ENCODE data around the gene ZEB2. TPM values are rescaled to one million over a fixed set of nuclear protein-coding genes. Genes with fewer than 3 reads are reported as not detected.

The ZEB2 gene
- total and polyA plus RNA-seq, 2 donors = 15.3 to 16.1 TPM

- WGBS = 87% methylated on average over 5 of the region's 5 CpGs
- no peak for DNase-seq (ENCODE audit: low read depth in 6 of 9, low spot score in 9 of 9)
- H3K4me1 ChIP-seq (ENCODE audit: control insufficient read depth in 2 of 2, insufficient read depth in 2 of 2, low read length in 2 of 2) = no peaks in the 10 kb centered on the region
- no peaks in the 10 kb centered on the region for H3K27me3 ChIP-seq (ENCODE audit: control insufficient read depth in 2 of 2, insufficient read depth in 1 of 2, low read length in 1 of 2)
- H3K36me3 ChIP-seq (ENCODE audit: control insufficient read depth in 2 of 2, insufficient read depth in 2 of 2, low read length in 1 of 2) = no peaks in the 10 kb centered on the region
- no peak overlapping the region for H3K27ac ChIP-seq (ENCODE audit: low read depth in 1 of 2, low read length in 1 of 2)
- H3K9me3 ChIP-seq (ENCODE audit: control insufficient read depth in 2 of 2, insufficient read depth in 1 of 2, low read length in 1 of 2) = no peaks in the 10 kb centered on the region
- no peak overlapping the region for H3K4me3 ChIP-seq (ENCODE audit: low read length in 2 of 2)
Observed at GRCh38 chr2:144405982-144406788, 113.7 kb downstream of the ZEB2 start.

- Histone ChIP-seq H3K36me3 (ENCODE audit: control insufficient read depth in 2 of 2, insufficient read depth in 2 of 2, low read length in 1 of 2) (no peaks in the 10 kb centered on the region), H3K27ac (ENCODE audit: low read depth in 1 of 2, low read length in 1 of 2) (no peak overlapping the region), H3K4me3 (ENCODE audit: low read length in 2 of 2) (no peak overlapping the region), H3K27me3 (ENCODE audit: control insufficient read depth in 2 of 2, insufficient read depth in 1 of 2, low read length in 1 of 2) (no peaks in the 10 kb centered on the region), H3K9me3 (ENCODE audit: control insufficient read depth in 2 of 2, insufficient read depth in 1 of 2, low read length in 1 of 2) (no peaks in the 10 kb centered on the region), H3K4me1 (ENCODE audit: control insufficient read depth in 2 of 2, insufficient read depth in 2 of 2, low read length in 2 of 2) (no peaks in the 10 kb centered on the region)
- WGBS = 65% methylated on average over 2 of the region's 2 CpGs
- DNase-seq (ENCODE audit: low read depth in 6 of 9, low spot score in 9 of 9) = no peak
Observed at GRCh38 chr2:144405321-144405720, 114.6 kb downstream of the ZEB2 start.

- Histone ChIP-seq H3K4me1 (ENCODE audit: control insufficient read depth in 2 of 2, insufficient read depth in 2 of 2, low read length in 2 of 2) (no peaks in the 10 kb centered on the region), H3K4me3 (ENCODE audit: low read length in 2 of 2) (no peak overlapping the region), H3K27ac (ENCODE audit: low read depth in 1 of 2, low read length in 1 of 2) (no peak overlapping the region), H3K27me3 (ENCODE audit: control insufficient read depth in 2 of 2, insufficient read depth in 1 of 2, low read length in 1 of 2) (no peaks in the 10 kb centered on the region), H3K9me3 (ENCODE audit: control insufficient read depth in 2 of 2, insufficient read depth in 1 of 2, low read length in 1 of 2) (no peaks in the 10 kb centered on the region), H3K36me3 (ENCODE audit: control insufficient read depth in 2 of 2, insufficient read depth in 2 of 2, low read length in 1 of 2) (no peaks in the 10 kb centered on the region)
- DNase-seq (ENCODE audit: low read depth in 6 of 9, low spot score in 9 of 9) = no peak
- 99% methylated on average over 9 of the region's 9 CpGs for WGBS
Observed at GRCh38 chr2:144404586-144405314, 115.2 kb downstream of the ZEB2 start.

- H3K27ac ChIP-seq (ENCODE audit: low read depth in 1 of 2, low read length in 1 of 2) = no peak overlapping the region
- no peaks in the 10 kb centered on the region for H3K9me3 ChIP-seq (ENCODE audit: control insufficient read depth in 2 of 2, insufficient read depth in 1 of 2, low read length in 1 of 2)
- no peaks in the 10 kb centered on the region for H3K4me1 ChIP-seq (ENCODE audit: control insufficient read depth in 2 of 2, insufficient read depth in 2 of 2, low read length in 2 of 2)
- H3K4me3 ChIP-seq (ENCODE audit: low read length in 2 of 2) = no peak overlapping the region
- 96% methylated on average over 16 of the region's 16 CpGs for WGBS
- peaks cover 0 to 2% of the 10 kb centered on the region in 2 donors for H3K36me3 ChIP-seq (ENCODE audit: control insufficient read depth in 2 of 2, insufficient read depth in 2 of 2, low read length in 1 of 2)
- no peaks in the 10 kb centered on the region for H3K27me3 ChIP-seq (ENCODE audit: control insufficient read depth in 2 of 2, insufficient read depth in 1 of 2, low read length in 1 of 2)
- DNase-seq (ENCODE audit: low read depth in 6 of 9, low spot score in 9 of 9) = no peak
Observed at GRCh38 chr2:144403933-144404332, 116.0 kb downstream of the ZEB2 start.

GRCh38 chr2:144402251-144402650 is 117.7 kb downstream of the ZEB2 start:
- DNase-seq (ENCODE audit: low read depth in 6 of 9, low spot score in 9 of 9) = no peak
- H3K9me3 ChIP-seq (ENCODE audit: control insufficient read depth in 2 of 2, insufficient read depth in 1 of 2, low read length in 1 of 2) = no peaks in the 10 kb centered on the region
- H3K27ac ChIP-seq (ENCODE audit: low read depth in 1 of 2, low read length in 1 of 2) = no peak overlapping the region
- 95% methylated on average over 6 of the region's 6 CpGs for WGBS
- H3K4me3 ChIP-seq (ENCODE audit: low read length in 2 of 2) = no peak overlapping the region
- H3K4me1 ChIP-seq (ENCODE audit: control insufficient read depth in 2 of 2, insufficient read depth in 2 of 2, low read length in 2 of 2) = no peaks in the 10 kb centered on the region
- no peaks in the 10 kb centered on the region for H3K27me3 ChIP-seq (ENCODE audit: control insufficient read depth in 2 of 2, insufficient read depth in 1 of 2, low read length in 1 of 2)
- H3K36me3 ChIP-seq (ENCODE audit: control insufficient read depth in 2 of 2, insufficient read depth in 2 of 2, low read length in 1 of 2) = peaks cover 0 to 2% of the 10 kb centered on the region in 2 donors

GRCh38 chr2:144401036-144401435 is 118.9 kb downstream of the ZEB2 start:
- 95% methylated on average over 3 of the region's 3 CpGs for WGBS
- peaks cover 2 to 4% of the 10 kb centered on the region in 2 donors for H3K36me3 ChIP-seq (ENCODE audit: control insufficient read depth in 2 of 2, insufficient read depth in 2 of 2, low read length in 1 of 2)
- H3K9me3 ChIP-seq (ENCODE audit: control insufficient read depth in 2 of 2, insufficient read depth in 1 of 2, low read length in 1 of 2) = no peaks in the 10 kb centered on the region
- H3K27me3 ChIP-seq (ENCODE audit: control insufficient read depth in 2 of 2, insufficient read depth in 1 of 2, low read length in 1 of 2) = no peaks in the 10 kb centered on the region
- no peak for DNase-seq (ENCODE audit: low read depth in 6 of 9, low spot score in 9 of 9)
- H3K4me1 ChIP-seq (ENCODE audit: control insufficient read depth in 2 of 2, insufficient read depth in 2 of 2, low read length in 2 of 2) = no peaks in the 10 kb centered on the region
- no peak overlapping the region for H3K4me3 ChIP-seq (ENCODE audit: low read length in 2 of 2)
- no peak overlapping the region for H3K27ac ChIP-seq (ENCODE audit: low read depth in 1 of 2, low read length in 1 of 2)

- Histone ChIP-seq H3K4me1 (ENCODE audit: control insufficient read depth in 2 of 2, insufficient read depth in 2 of 2, low read length in 2 of 2) (no peaks in the 10 kb centered on the region), H3K27me3 (ENCODE audit: control insufficient read depth in 2 of 2, insufficient read depth in 1 of 2, low read length in 1 of 2) (no peaks in the 10 kb centered on the region), H3K4me3 (ENCODE audit: low read length in 2 of 2) (no peak overlapping the region), H3K9me3 (ENCODE audit: control insufficient read depth in 2 of 2, insufficient read depth in 1 of 2, low read length in 1 of 2) (no peaks in the 10 kb centered on the region), H3K27ac (ENCODE audit: low read depth in 1 of 2, low read length in 1 of 2) (no peak overlapping the region), H3K36me3 (ENCODE audit: control insufficient read depth in 2 of 2, insufficient read depth in 2 of 2, low read length in 1 of 2) (peaks cover 2 to 4% of the 10 kb centered on the region in 2 donors)
- 96% methylated on average over 6 of the region's 6 CpGs for WGBS
- DNase-seq (ENCODE audit: low read depth in 6 of 9, low spot score in 9 of 9) = no peak
Observed at GRCh38 chr2:144396318-144396717, 123.6 kb downstream of the ZEB2 start.

- 99% methylated on average over 1 of the region's 1 CpG for WGBS
- H3K9me3 ChIP-seq (ENCODE audit: control insufficient read depth in 2 of 2, insufficient read depth in 1 of 2, low read length in 1 of 2) = no peaks in the 10 kb centered on the region
- H3K36me3 ChIP-seq (ENCODE audit: control insufficient read depth in 2 of 2, insufficient read depth in 2 of 2, low read length in 1 of 2) = no peaks in the 10 kb centered on the region
- no peak overlapping the region for H3K27ac ChIP-seq (ENCODE audit: low read depth in 1 of 2, low read length in 1 of 2)
- H3K4me1 ChIP-seq (ENCODE audit: control insufficient read depth in 2 of 2, insufficient read depth in 2 of 2, low read length in 2 of 2) = no peaks in the 10 kb centered on the region
- DNase-seq (ENCODE audit: low read depth in 6 of 9, low spot score in 9 of 9) = no peak
- no peaks in the 10 kb centered on the region for H3K27me3 ChIP-seq (ENCODE audit: control insufficient read depth in 2 of 2, insufficient read depth in 1 of 2, low read length in 1 of 2)
- no peak overlapping the region for H3K4me3 ChIP-seq (ENCODE audit: low read length in 2 of 2)
Observed at GRCh38 chr2:144390424-144391020, 129.4 kb downstream of the ZEB2 start.

- H3K27me3 ChIP-seq (ENCODE audit: control insufficient read depth in 2 of 2, insufficient read depth in 1 of 2, low read length in 1 of 2) = no peaks in the 10 kb centered on the region
- WGBS = 95% methylated on average over 9 of the region's 9 CpGs
- no peaks in the 10 kb centered on the region for H3K9me3 ChIP-seq (ENCODE audit: control insufficient read depth in 2 of 2, insufficient read depth in 1 of 2, low read length in 1 of 2)
- no peak overlapping the region for H3K27ac ChIP-seq (ENCODE audit: low read depth in 1 of 2, low read length in 1 of 2)
- H3K36me3 ChIP-seq (ENCODE audit: control insufficient read depth in 2 of 2, insufficient read depth in 2 of 2, low read length in 1 of 2) = no peaks in the 10 kb centered on the region
- H3K4me1 ChIP-seq (ENCODE audit: control insufficient read depth in 2 of 2, insufficient read depth in 2 of 2, low read length in 2 of 2) = no peaks in the 10 kb centered on the region
- no peak overlapping the region for H3K4me3 ChIP-seq (ENCODE audit: low read length in 2 of 2)
- no peak for DNase-seq (ENCODE audit: low read depth in 6 of 9, low spot score in 9 of 9)
Observed at GRCh38 chr2:144389930-144390311, 130.0 kb downstream of the ZEB2 start.
